ENCODE data around the gene TAS1R3.

TAS1R3 gene

GRCh38 chr1:1294250-1294890 is 36.7 kb upstream of the TAS1R3 start:
- no peak overlapping the region for H3K4me3 ChIP-seq (ENCODE audit: low read depth, low read length)

DNA sequence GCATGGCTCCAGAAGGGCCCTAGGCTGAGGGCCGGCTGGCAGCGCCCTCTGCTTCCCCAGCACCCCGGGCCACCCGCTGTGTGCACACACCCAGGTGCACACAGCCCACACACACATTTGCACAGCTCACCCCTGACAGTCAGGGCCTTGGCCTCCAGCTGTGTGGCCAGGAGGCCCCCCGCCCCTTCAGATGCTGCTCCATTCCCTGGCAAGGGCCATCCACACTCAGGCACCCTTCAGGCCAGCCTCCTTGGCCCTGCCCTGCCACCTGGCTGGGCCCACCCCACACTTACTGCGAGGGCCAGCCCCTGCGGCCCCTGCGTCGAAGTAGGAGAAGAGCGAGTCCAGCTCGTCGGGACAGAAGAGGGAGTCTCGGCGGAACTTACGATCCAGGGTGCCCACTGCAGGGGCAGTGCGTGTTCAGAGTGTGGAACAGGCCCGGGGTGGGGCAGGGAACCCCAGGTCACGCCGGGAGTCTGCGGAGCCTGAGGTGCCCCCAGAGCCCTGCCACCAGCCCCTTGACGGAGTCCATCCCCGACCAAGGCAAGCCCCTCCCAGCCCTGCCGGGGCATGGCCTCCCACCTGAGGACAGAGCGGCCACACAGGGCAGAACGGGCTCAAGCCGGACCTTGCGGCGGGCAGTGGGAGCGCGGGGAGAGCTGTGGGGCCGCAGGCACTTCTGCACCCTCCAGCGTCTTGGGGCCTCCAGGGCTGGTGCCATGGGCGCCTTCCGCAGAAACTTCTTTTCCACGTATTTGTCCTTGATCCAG is 35.7 kb upstream of the TAS1R3 start:
- H3K4me3 ChIP-seq (ENCODE audit: low read depth, low read length) = no peak overlapping the region

- H3K4me3 ChIP-seq (ENCODE audit: low read depth, low read length) = no peak overlapping the region
Measured at GRCh38 chr1:1296070-1297061, 34.7 kb upstream of the TAS1R3 start.

- H3K4me3 ChIP-seq (ENCODE audit: low read depth, low read length) = no peak overlapping the region
Measured at GRCh38 chr1:1297802-1298424, 33.2 kb upstream of the TAS1R3 start.

GRCh38 chr1:1298861-1299685 is 32.0 kb upstream of the TAS1R3 start:
- no peak overlapping the region for H3K4me3 ChIP-seq (ENCODE audit: low read depth, low read length)

DNA sequence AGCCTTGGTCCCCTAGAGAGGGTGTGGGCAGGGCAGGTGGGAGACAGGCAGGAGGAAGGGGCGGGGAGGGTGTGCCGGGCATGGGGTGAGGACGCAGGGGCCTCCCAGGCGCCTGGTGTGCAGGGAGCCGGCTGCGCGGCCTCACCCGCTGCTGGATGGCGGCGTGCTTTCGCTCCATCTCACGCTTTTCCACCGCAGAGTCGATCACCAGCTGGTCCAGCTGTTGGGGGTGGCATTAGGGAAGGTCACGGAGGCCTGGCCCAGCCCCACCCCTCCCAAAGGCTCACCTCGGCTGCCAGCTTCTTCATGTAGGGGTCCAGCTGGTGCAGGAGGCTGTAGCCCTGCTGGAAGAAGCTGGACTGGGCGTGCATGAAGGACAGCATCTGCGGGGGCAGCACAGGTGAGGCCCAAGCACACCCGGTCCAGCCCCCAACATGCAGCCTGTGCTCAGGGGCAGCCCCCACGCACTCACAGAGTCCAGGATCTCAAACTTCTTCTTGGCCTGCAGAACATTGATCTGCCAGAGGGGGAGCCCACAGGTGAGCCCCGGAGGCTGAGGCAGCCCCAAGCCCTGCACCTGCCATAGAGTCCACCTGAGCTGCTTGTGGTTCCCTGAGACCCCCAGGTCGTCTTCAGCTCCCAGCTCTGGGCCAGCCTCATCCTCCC is 31.3 kb upstream of the TAS1R3 start:
- no peak overlapping the region for H3K4me3 ChIP-seq (ENCODE audit: low read depth, low read length)

DNA sequence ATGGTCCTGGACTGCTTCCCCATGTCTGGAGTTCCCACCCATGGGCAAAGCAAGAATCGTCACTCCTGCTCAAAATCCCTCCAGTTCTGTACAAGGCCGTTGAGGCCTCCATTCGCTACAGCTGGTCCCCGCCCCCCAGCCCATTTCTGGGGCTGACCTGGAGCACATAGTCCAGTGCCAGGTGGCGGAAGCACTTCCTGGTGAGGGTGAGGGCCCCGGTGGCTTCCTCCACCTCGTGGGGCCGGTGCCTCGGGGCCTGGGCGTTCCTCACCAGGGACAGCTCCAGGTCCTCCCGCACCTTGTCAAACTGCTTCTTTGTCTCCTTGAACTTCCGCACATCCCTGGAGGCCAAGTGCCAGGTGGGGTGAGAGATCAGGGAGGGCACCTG is 30.7 kb upstream of the TAS1R3 start:
- H3K4me3 ChIP-seq (ENCODE audit: low read depth, low read length) = no peak overlapping the region

- no peak overlapping the region for H3K4me3 ChIP-seq (ENCODE audit: low read depth, low read length)
Measured at GRCh38 chr1:1302006-1302430, 29.1 kb upstream of the TAS1R3 start.

GRCh38 chr1:1302951-1303509 is 28.1 kb upstream of the TAS1R3 start:
- no peak overlapping the region for H3K4me3 ChIP-seq (ENCODE audit: low read depth, low read length)

DNA sequence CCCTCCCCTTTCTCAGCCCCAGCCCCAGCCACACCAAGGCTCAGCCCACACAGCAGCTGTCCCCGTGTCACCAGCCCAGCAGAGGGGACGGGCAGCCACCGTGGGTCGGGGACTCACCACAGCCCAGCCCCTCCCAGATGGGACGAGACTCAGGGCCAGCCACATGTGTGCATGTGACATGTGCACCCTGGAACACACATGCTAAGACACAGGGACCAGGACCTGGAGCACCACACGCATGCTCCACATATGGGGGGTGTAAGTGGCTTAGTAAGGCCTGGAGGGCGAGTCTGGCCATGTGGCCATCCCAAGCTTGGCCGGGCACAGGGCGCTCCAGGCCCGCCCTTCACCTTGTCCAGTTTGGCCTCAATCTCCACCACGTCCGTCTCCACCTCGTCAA is 27.3 kb upstream of the TAS1R3 start:
- H3K4me3 ChIP-seq (ENCODE audit: low read depth, low read length) = no peak overlapping the region

DNA sequence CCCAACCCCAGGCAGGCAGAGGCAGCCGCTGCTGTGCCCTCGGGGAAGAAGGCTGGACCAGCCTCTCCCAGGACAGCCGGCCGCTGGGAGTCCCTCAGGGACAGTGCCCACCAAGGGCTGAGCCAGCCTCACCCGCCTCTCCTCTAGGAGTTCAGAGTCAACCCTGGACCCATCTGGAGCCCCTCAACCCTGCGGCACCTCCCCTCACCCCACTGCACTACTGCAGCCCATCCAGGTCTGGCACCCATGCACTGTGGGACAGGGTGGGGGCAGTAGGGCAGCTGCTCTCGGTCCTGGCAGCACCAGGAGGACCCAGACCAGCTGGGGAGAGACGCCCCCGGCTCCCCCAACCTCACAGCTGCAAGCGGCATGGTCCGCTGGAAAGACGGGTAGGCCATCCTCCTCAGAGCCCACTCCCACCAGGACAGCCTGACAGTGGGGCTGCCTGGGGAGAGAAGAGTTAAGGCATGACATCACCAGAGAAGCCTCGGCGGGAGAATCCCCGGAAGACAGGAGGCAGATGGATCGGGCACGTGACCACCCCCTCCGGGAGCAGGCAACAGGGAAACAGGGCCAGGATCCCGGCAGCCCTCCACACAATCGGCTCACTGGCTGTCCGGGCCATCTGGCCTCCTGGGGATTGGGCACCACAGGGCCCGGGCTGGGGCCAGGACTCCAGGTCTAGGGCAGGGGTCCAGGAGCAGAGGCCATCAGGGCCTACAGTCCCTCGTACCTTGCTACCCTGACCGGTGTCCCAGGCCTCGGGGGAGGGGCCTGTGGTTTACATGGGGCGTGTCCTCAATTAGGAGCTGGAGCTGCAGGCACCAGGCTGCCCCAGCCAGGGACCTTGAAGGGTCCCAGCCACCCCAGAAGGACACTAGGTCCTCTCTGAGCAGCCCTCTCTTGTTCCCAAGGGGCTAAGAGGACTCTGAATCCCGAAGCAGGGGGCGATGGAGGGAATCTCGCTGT is 26.5 kb upstream of the TAS1R3 start:
- H3K4me3 ChIP-seq (ENCODE audit: low read depth, low read length) = no peak overlapping the region

DNA sequence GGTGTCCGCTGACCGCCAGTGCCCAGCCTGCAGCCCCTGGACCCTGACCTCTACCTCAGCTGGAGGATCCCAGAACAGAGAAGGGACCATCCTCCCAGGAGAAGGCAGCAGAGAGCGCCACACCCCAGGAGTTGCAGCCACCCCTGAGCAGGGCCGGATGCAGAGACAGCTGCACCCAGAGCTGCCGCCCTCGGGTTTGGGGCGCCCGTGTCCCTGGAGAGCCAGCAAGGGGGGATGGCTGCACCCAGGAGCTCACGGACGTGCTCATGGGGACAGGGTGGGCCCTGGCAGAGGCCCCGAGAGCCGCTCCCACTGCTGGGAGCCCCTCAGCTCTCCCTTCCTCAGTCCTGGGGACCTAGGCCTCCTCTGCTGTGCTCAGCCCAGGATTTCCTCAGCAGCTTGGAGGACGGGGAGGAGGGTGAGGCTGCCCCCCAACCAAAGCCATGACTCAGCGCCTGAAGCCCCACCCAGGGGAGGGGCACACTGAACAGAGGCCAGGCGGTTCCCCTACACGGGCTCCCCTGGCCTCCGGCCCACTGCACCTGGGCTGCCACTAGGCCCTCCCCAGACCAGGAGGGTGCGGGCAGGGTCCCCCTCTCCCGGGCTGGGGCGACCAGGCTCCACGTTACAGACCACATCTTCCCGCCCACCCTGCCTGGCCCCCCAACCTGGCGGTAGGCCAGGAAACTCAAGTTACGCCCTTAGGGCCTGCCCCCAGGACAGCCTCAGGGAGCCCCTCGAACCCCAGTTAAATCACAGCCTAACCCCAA is 25.6 kb upstream of the TAS1R3 start:
- H3K4me3 ChIP-seq (ENCODE audit: low read depth, low read length) = no peak overlapping the region

GRCh38 chr1:1306070-1306660 is 24.9 kb upstream of the TAS1R3 start:
- no peak overlapping the region for H3K4me3 ChIP-seq (ENCODE audit: low read depth, low read length)

DNA sequence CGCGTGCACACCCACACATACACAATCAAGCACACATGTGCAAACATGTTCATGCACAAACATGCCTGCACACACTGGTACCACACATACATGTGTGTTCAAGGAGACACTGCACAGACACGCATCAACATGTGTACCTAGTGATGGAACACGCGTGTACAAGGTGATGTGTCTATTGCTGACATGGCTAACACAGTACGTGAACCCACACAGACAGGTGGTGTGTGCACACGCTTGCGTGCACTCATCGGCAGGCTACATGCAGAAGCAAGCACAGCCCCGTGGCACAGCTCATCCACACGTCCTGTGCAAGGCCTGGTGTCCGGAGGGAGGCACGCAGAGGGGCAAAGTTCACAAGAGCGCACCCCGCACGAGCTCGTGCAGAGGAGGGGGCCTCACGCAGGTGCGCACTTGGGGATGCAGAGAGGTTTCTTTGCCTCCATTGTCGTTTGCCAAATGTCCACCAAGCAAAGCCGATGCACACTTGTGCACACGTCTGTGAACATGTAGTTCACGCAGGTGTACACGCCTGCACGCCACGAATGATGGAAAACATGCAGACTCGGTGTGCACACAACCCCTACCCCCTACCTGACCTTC is 24.3 kb upstream of the TAS1R3 start:
- H3K4me3 ChIP-seq (ENCODE audit: low read depth, low read length) = peak overlapping the region; percentile 53

GRCh38 chr1:1307261-1307922 is 23.7 kb upstream of the TAS1R3 start:
- peak overlapping the region; percentile 53 for H3K4me3 ChIP-seq (ENCODE audit: low read depth, low read length)
